Uterus (tissue), 4 donors: ENCODE measurements around the gene ST8SIA6. TPM values are rescaled to one million over a fixed set of nuclear protein-coding genes. Genes with fewer than 3 reads are reported as not detected.

Source experiments
- DNase-seq, 2 donors: peaks; one replicate each; pipeline ENCODE4 v3.0.0-alpha.2; 2019 to 2020
- H3K27ac ChIP-seq, 2 donors: fragments of 200-600 bp; sonication (generic); 1 replicate in 1 of 2; 2 replicates in 1 of 2; pipeline ENCODE4 v1.5.1; 2016 to 2018
- H3K27me3 ChIP-seq, 2 donors: fragments of 200-600 bp; sonication (generic); one replicate each; pipeline ENCODE4 v1.5.1; 2018 to 2019; ENCODE audit warnings: control low read depth in 1 of 2
- H3K36me3 ChIP-seq, 2 donors: fragments of 200-600 bp; sonication (generic); one replicate each; pipeline ENCODE4 v1.5.1; 2019; ENCODE audit warnings: control low read depth in 1 of 2
- H3K4me1 ChIP-seq, 2 donors: fragments of 200-600 bp; sonication (generic); one replicate each; pipeline ENCODE4 v1.5.1; 2018 to 2019; ENCODE audit warnings: control low read depth in 1 of 2
- H3K4me3 ChIP-seq, 2 donors: fragments of 200-600 bp; sonication (generic); 1 replicate in 1 of 2; 2 replicates in 1 of 2; pipeline ENCODE4 v1.5.1; 2018 to 2019; ENCODE audit warnings: mild to moderate bottlenecking in 1 of 2
- H3K9me3 ChIP-seq, 2 donors: fragments of 200-600 bp; sonication (generic); one replicate each; pipeline ENCODE4 v1.5.1; 2019; ENCODE audit warnings: control low read depth in 1 of 2
- POLR2A ChIP-seq, 2 donors: fragments of 450-650 bp; IDR thresholded peaks; one replicate each; pipeline ENCODE4 v1.6.1; 2016; ENCODE audit warnings: antibody characterized with exemption in 2 of 2, mild to moderate bottlenecking in 1 of 2, moderate library complexity in 1 of 2
- intact Hi-C: fragments of 100-400 bp; cut with DNase I; formaldehyde crosslinking; loops from one replicate; pipeline ENCODE4 v1.15.1; 2023; ENCODE audit warnings: low total_unique reads
- total RNA-seq, 4 donors: library from RNA; depleted of rRNA in 3 of 4; stranded (reverse); fragments of >200 nt in 3 of 4; gene quantifications; one replicate each; pipeline versions ENCODE4 v1.1.0 to v1.2.4, GENCODE V29; 2014 to 2023
- TF ChIP-seq, protein P1 (sequence below), 4 experiments: fragments of 200-600 bp in 2 of 4; fragments of 450-650 bp in 2 of 4; sonication (generic) in 2 of 4; IDR thresholded peaks; one replicate each; pipeline ENCODE4 v1.5.1; 2016 to 2019; ENCODE audit warnings: antibody characterized with exemption in 4 of 4, mild to moderate bottlenecking in 2 of 4, moderate library complexity in 1 of 4
- donor health status: DM: yes; HTN: yes; CAD: no.

The ST8SIA6 gene
- total RNA-seq, 4 donors from 2014 or later = 0.77 to 1.9 (median 1.1) TPM; not detected in 1

DNA sequence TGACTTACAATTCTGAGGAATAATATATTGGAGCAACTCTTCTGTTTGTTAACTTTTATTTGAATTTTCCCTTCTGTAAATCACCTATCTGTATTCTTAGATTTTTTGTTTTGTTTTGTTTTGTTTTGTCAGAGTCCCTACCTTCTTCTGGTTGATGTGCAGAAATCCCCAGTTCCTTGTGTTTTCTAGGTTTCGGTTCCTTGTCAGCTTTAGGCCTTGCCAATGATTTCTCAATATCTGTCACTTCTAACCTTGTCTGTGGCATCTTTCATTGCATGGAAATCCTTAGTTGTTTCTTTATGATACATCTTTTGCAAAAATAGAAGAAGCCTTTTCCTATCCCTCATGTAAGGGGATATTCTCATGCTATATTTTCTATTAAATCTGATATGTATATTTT, 21.7 kb upstream of the ST8SIA6 start:
- no peak for TF ChIP-seq POLR2A (IDR thresholded peaks at IDR 0.05)
- TF ChIP-seq, protein P1, sequence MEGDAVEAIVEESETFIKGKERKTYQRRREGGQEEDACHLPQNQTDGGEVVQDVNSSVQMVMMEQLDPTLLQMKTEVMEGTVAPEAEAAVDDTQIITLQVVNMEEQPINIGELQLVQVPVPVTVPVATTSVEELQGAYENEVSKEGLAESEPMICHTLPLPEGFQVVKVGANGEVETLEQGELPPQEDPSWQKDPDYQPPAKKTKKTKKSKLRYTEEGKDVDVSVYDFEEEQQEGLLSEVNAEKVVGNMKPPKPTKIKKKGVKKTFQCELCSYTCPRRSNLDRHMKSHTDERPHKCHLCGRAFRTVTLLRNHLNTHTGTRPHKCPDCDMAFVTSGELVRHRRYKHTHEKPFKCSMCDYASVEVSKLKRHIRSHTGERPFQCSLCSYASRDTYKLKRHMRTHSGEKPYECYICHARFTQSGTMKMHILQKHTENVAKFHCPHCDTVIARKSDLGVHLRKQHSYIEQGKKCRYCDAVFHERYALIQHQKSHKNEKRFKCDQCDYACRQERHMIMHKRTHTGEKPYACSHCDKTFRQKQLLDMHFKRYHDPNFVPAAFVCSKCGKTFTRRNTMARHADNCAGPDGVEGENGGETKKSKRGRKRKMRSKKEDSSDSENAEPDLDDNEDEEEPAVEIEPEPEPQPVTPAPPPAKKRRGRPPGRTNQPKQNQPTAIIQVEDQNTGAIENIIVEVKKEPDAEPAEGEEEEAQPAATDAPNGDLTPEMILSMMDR (IDR thresholded peaks at IDR 0.05) = no peak
- intact Hi-C loops = no loop called here
- H3K4me1 ChIP-seq = no peaks in the 10 kb centered on the region
- no peaks in the 10 kb centered on the region for H3K36me3 ChIP-seq
- no peak overlapping the region for H3K4me3 ChIP-seq
- no peaks in the 10 kb centered on the region for H3K27me3 ChIP-seq
- no peak overlapping the region for H3K27ac ChIP-seq
- no peak for DNase-seq
- H3K9me3 ChIP-seq = no peaks in the 10 kb centered on the region

DNA sequence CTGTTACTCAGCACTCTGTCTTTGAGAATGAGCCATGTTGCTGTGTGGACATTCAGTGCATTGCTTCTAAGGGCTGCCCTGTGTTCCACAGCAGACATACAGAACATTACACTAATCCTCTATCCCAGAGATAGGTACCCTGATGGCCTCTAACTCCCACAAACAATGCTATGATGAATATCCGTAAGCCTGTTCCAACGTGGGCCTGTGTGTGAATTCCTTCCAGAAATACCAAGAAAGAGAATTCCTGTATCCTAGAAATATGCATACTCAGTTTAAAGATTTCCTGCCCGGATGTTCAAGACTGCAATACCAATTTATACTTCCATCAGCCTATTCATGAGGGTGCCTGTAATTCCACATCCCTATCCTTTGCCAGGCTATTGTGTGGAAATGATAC, 21.3 kb upstream of the ST8SIA6 start:
- Histone ChIP-seq H3K4me1 (no peaks in the 10 kb centered on the region), H3K27me3 (no peaks in the 10 kb centered on the region), H3K27ac (no peak overlapping the region), H3K9me3 (no peaks in the 10 kb centered on the region), H3K4me3 (no peak overlapping the region), H3K36me3 (no peaks in the 10 kb centered on the region)
- intact Hi-C loops = no loop called here
- TF ChIP-seq, protein P1 (IDR thresholded peaks at IDR 0.05) = no peak
- no peak for TF ChIP-seq POLR2A (IDR thresholded peaks at IDR 0.05)
- DNase-seq = no peak

DNA sequence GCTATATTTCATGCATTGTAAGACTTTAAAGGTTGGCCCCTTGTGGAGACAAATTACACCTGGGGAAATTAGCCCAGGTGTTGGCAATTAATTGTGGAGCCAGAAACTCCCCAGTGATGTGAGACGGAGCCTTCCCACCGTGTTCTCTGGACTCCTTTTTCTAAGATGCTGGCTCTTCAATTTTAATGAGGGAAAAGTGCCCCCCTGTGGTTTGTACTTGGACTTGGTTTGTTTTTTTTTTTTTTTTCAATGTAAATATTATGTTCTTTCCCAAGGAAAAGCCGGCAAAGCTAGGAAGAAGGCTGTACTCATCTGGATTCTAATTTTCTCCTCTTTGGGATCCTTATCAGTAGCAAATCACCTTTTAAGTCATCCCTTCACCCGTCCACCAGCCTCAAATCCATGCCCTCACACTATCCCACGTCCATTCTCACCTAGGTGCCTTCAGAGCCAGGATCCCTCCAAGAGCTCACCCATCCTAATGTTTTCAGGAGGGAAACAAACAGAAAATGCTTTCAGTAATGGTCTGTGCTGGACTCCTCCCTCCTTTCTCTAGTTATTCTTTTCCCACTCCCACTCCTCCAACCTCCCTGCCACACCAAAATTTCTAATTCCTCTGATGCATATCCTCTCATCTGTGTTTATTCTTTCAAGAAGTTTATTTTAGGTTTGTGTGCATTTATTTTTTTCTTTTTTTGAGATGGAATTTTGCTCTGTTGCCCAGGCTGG, 20.4 kb upstream of the ST8SIA6 start:
- no peak overlapping the region for H3K4me3 ChIP-seq
- H3K27ac ChIP-seq = no peak overlapping the region
- H3K4me1 ChIP-seq = no peaks in the 10 kb centered on the region
- TF ChIP-seq, protein P1 (IDR thresholded peaks at IDR 0.05) = no peak
- TF ChIP-seq POLR2A (IDR thresholded peaks at IDR 0.05) = no peak
- no peaks in the 10 kb centered on the region for H3K27me3 ChIP-seq
- intact Hi-C loops = no loop called here
- no peaks in the 10 kb centered on the region for H3K36me3 ChIP-seq
- no peaks in the 10 kb centered on the region for H3K9me3 ChIP-seq
- no peak for DNase-seq

DNA sequence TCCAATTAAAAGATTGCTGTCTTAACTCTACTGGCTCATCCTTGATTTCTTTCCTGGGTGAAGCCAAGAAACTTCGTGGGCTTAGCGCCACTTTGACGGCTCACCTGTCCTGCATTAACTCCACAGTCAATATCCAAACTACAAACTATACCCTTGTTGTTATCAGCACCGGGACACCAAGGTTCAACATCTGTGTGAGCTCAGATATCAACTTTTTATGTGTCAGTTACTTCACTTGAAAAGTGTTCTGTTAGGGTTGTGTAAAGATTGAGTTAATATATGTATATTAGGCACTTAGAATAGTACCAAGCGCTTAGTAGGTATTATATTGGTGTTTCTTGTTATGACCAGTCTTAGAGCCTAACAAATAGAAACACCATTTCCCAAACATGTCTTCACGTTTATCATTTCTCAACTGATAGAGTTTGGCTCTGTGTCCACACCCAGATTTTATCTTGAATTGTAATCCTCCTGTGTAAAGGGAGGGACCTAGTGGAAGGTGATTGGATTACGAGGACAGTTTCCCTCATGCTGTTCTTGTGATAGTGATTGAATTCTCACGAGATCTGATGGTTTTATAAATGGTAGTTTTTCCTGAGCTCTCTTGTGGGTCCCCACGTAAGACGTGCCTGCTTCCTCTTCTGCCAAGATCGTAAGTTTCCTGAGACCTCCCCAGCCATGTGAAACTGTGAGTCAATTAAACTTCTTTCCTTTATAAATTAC, 19.0 kb upstream of the ST8SIA6 start:
- intact Hi-C loops = no loop called here
- Histone ChIP-seq H3K27ac (no peak overlapping the region), H3K4me3 (no peak overlapping the region), H3K27me3 (no peaks in the 10 kb centered on the region), H3K9me3 (no peaks in the 10 kb centered on the region), H3K36me3 (no peaks in the 10 kb centered on the region), H3K4me1 (no peaks in the 10 kb centered on the region)
- TF ChIP-seq POLR2A (IDR thresholded peaks at IDR 0.05) = no peak
- TF ChIP-seq, protein P1 (IDR thresholded peaks at IDR 0.05) = no peak
- DNase-seq = no peak

DNA sequence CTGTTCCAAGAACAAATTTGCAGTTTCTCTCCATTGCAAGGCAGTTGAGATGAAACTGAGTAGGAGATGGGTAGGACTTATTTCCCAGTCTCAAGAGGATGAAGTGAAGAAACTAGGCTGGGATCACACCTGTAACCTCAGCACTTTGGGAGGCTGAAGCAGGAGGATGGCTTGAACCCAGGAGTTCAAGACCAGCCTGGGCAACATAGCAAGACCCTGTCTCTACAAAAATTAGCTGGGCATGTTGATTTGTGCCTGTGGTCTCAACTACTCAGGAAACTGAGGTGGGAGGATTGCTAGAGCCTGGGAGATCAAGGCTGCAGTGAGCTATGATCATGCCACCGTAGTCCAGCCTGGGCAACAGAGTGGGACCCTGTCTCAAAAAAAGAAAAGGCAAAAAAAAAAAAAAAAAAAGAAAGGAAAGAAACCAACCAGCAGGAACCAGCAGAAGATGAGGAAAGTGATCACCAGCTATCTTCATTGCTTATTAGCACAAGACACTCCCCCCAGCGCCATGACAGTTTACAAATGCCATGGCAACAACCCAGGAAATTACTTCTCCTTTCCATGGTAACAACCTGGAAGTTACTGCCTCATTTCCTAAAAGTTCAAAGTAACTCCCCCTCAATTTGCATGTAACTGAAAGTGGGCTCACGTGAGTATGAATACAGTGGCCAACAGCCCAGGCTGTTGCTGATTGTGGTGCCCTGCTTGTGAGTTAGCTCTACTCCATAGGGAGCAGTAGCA, 18.3 kb upstream of the ST8SIA6 start:
- intact Hi-C loops = no loop called here
- Histone ChIP-seq H3K9me3 (no peaks in the 10 kb centered on the region), H3K4me1 (no peaks in the 10 kb centered on the region), H3K4me3 (no peak overlapping the region), H3K27me3 (no peaks in the 10 kb centered on the region), H3K36me3 (no peaks in the 10 kb centered on the region), H3K27ac (no peak overlapping the region)
- no peak for DNase-seq
- no peak for TF ChIP-seq POLR2A (IDR thresholded peaks at IDR 0.05)
- TF ChIP-seq, protein P1 (IDR thresholded peaks at IDR 0.05) = no peak
